SK-N-SH treated with all-trans-retinoic acid at 6 μM for 48 hours (cell line): ENCODE measurements around the gene DCBLD2.

Source experiments
- ATAC-seq: fragments of 200-7000 bp; cut with Tn5 transposase; 3 replicates; pipeline ENCODE4 v1.9.1; 2020; ENCODE audit warnings: mild to moderate bottlenecking, moderate library complexity
- ARNTL ChIP-seq: fragments of 450-650 bp; formaldehyde crosslinking; IDR thresholded peaks from 2 replicates; pipeline ENCODE4 v1.5.0; 2020; ENCODE audit warnings: low read depth, mild to moderate bottlenecking, moderate library complexity, borderline replicate concordance
- CREB5 ChIP-seq: fragments of 250-450 bp; sonication (Bioruptor Pico); IDR thresholded peaks from 2 replicates; pipeline ENCODE4 v1.5.1; 2020; ENCODE audit warnings: low read depth, mild to moderate bottlenecking, moderate library complexity
- CSDC2 ChIP-seq: fragments of 250-450 bp; sonication (Bioruptor Pico); IDR thresholded peaks from 2 replicates; pipeline ENCODE4 v1.5.0; 2020; ENCODE audit warnings: mild to moderate bottlenecking, moderate library complexity
- ESRRG ChIP-seq: fragments of 250-450 bp; sonication (Bioruptor Pico); IDR thresholded peaks from 2 replicates; pipeline ENCODE4 v1.6.1; 2021; ENCODE audit warnings: mild to moderate bottlenecking
- ISL1 ChIP-seq: fragments of 250-450 bp; sonication (Bioruptor Pico); IDR thresholded peaks from 2 replicates; pipeline ENCODE4 v2.1.2; 2022; ENCODE audit warnings: mild to moderate bottlenecking, moderate library complexity
- OSR1 ChIP-seq: fragments of 250-450 bp; sonication (Bioruptor Pico); IDR thresholded peaks from 2 replicates; pipeline ENCODE4 v1.8.0; 2022; ENCODE audit warnings: moderate library complexity, mild to moderate bottlenecking, inconsistent platforms
- PATZ1 ChIP-seq: fragments of 250-450 bp; sonication (Bioruptor Pico); IDR thresholded peaks from 2 replicates; pipeline ENCODE4 v1.8.0; 2020; ENCODE audit warnings: mild to moderate bottlenecking, moderate library complexity, borderline replicate concordance
- PPARA ChIP-seq: fragments of 250-450 bp; sonication (Bioruptor Pico); IDR thresholded peaks from 2 replicates; pipeline ENCODE4 v1.5.0; 2020; ENCODE audit warnings: mild to moderate bottlenecking, borderline replicate concordance
- RARB ChIP-seq: fragments of 250-450 bp; sonication (Bioruptor Pico); IDR thresholded peaks from 2 replicates; pipeline ENCODE4 v1.8.0; 2021; ENCODE audit warnings: mild to moderate bottlenecking, moderate library complexity
- TOX ChIP-seq: fragments of 250-450 bp; sonication (Bioruptor Pico); IDR thresholded peaks from 2 replicates; pipeline ENCODE4 v1.8.0; 2021; ENCODE audit warnings: mild to moderate bottlenecking, moderate library complexity, borderline replicate concordance
- TSHZ2 ChIP-seq: fragments of 250-450 bp; sonication (Bioruptor Pico); IDR thresholded peaks from 2 replicates; pipeline ENCODE4 v1.5.0; 2020; ENCODE audit warnings: mild to moderate bottlenecking, moderate library complexity
- ZC3H10 ChIP-seq: fragments of 250-450 bp; sonication (Bioruptor Pico); IDR thresholded peaks from 2 replicates; pipeline ENCODE4 v1.5.1; 2021; ENCODE audit warnings: mild to moderate bottlenecking, moderate library complexity
- ZFP3 ChIP-seq: fragments of 250-450 bp; sonication (Bioruptor Pico); IDR thresholded peaks from 2 replicates; pipeline ENCODE4 v1.5.0; 2020; ENCODE audit warnings: mild to moderate bottlenecking, moderate library complexity
- ZFP30 ChIP-seq: fragments of 450-650 bp; formaldehyde crosslinking; IDR thresholded peaks from 2 replicates; pipeline ENCODE4 v1.5.0; 2022; ENCODE audit warnings: mild to moderate bottlenecking, moderate library complexity
- ZNF565 ChIP-seq: fragments of 450-650 bp; formaldehyde crosslinking; conservative IDR thresholded peaks from 2 replicates; pipeline ENCODE4 v1.5.0; 2020; ENCODE audit warnings: low read depth, mild to moderate bottlenecking, moderate library complexity
- ZNF70 ChIP-seq: fragments of 450-650 bp; formaldehyde crosslinking; IDR thresholded peaks from 2 replicates; pipeline ENCODE4 v1.5.0; 2020; ENCODE audit warnings: mild to moderate bottlenecking, moderate library complexity
- ZNF8 ChIP-seq: fragments of 450-650 bp; formaldehyde crosslinking; IDR thresholded peaks from 2 replicates; pipeline ENCODE4 v1.5.0; 2020; ENCODE audit warnings: mild to moderate bottlenecking, moderate library complexity
- TF ChIP-seq, protein P1 (sequence below): fragments of 250-450 bp; sonication (Bioruptor Pico); IDR thresholded peaks from 2 replicates; pipeline ENCODE4 v1.5.1; 2021; ENCODE audit warnings: mild to moderate bottlenecking, moderate library complexity
- TF ChIP-seq, protein P2 (sequence below): fragments of 250-450 bp; sonication (Bioruptor Pico); IDR thresholded peaks from 2 replicates; pipeline ENCODE4 v1.8.0; 2021; ENCODE audit warnings: low read depth, mild to moderate bottlenecking, moderate library complexity, borderline replicate concordance

DCBLD2 gene

GRCh38 chr3:98903099-98903498, 1.6 kb upstream of the DCBLD2 start:
- TF ChIP-seq, protein P1, sequence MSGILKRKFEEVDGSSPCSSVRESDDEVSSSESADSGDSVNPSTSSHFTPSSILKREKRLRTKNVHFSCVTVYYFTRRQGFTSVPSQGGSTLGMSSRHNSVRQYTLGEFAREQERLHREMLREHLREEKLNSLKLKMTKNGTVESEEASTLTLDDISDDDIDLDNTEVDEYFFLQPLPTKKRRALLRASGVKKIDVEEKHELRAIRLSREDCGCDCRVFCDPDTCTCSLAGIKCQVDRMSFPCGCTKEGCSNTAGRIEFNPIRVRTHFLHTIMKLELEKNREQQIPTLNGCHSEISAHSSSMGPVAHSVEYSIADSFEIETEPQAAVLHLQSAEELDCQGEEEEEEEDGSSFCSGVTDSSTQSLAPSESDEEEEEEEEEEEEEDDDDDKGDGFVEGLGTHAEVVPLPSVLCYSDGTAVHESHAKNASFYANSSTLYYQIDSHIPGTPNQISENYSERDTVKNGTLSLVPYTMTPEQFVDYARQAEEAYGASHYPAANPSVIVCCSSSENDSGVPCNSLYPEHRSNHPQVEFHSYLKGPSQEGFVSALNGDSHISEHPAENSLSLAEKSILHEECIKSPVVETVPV (CRISPR knock-in tag) = no peak
- TF ChIP-seq, protein P2, sequence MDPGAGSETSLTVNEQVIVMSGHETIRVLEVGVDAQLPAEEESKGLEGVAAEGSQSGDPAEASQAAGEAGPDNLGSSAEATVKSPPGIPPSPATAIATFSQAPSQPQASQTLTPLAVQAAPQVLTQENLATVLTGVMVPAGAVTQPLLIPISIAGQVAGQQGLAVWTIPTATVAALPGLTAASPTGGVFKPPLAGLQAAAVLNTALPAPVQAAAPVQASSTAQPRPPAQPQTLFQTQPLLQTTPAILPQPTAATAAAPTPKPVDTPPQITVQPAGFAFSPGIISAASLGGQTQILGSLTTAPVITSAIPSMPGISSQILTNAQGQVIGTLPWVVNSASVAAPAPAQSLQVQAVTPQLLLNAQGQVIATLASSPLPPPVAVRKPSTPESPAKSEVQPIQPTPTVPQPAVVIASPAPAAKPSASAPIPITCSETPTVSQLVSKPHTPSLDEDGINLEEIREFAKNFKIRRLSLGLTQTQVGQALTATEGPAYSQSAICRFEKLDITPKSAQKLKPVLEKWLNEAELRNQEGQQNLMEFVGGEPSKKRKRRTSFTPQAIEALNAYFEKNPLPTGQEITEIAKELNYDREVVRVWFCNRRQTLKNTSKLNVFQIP (CRISPR knock-in tag) = no peak
- no peak for TF ChIP-seq ZC3H10 (CRISPR knock-in tag)
- no peak for TF ChIP-seq PPARA (CRISPR knock-in tag)
- TF ChIP-seq ZNF70 (CRISPR knock-in tag) = no peak
- TF ChIP-seq ISL1 = no peak
- ATAC-seq = no peak

DNA sequence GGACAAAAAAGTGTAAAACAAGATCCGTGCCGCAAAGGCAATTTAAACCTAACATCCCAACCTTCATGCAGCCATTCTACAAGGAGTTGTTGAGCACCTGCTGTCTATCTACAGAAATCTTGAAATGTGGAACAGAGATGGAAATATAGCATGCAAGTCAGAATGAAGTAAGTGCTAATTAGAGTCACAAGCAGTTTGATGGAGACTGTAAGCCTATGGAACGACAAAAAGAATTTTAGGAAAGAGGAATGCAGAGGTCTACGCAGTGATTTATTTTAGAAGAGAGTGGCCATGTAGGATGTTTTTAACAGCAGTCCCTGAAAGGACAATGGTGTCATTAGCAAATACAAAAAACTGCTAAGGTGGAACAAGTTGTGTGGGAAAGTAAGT, 851 bp upstream of the DCBLD2 start:
- TF ChIP-seq RARB (CRISPR knock-in tag) = no peak
- ATAC-seq = no peak

DNA sequence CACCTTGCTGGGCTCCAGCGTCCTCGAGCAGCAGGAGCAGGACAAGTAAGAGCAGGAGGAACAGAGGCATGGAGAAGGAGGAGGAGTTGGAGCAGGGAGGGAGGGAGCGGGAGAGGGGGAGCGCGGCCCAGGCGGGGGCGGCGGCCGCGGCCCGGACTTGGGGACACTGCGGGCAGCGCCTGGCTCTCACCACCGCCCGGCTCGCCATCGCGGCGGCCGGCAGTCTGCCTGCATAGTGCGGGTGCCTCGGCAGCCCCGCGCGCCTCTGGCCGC, 440 bp downstream of the DCBLD2 start:
- TF ChIP-seq ZNF70 (CRISPR knock-in tag) (no peak), ZFP3 (no peak), PATZ1 (CRISPR knock-in tag) (no peak), ZNF565 (no peak), ESRRG (no peak), TOX (CRISPR knock-in tag) (no peak), RARB (CRISPR knock-in tag) (no peak), ZFP30 (CRISPR knock-in tag) (no peak), CREB5 (CRISPR knock-in tag) (no peak), TSHZ2 (CRISPR knock-in tag) (no peak), ARNTL (CRISPR knock-in tag) (no peak), OSR1 (CRISPR knock-in tag) (no peak), CSDC2 (no peak), ZNF8 (CRISPR knock-in tag) (no peak)
- TF ChIP-seq, protein P1 (CRISPR knock-in tag) = no peak
- TF ChIP-seq, all 23 proteins: peak for 0
- ATAC-seq = peak; percentile 71
